SK-N-SH treated with all-trans-retinoic acid at 6 μM for 48 hours (cell line): ENCODE results near the gene G0S2.

Source experiments
- ARNTL ChIP-seq: fragments of 450-650 bp; formaldehyde crosslinking; IDR thresholded peaks from 2 replicates; pipeline ENCODE4 v1.5.0; 2020; ENCODE audit warnings: low read depth, mild to moderate bottlenecking, moderate library complexity, borderline replicate concordance
- BACH2 ChIP-seq: fragments of 250-450 bp; sonication (Bioruptor Pico); IDR thresholded peaks from 2 replicates; pipeline ENCODE4 v1.9.0; 2021; ENCODE audit warnings: mild to moderate bottlenecking, borderline replicate concordance
- CSDC2 ChIP-seq: fragments of 250-450 bp; sonication (Bioruptor Pico); IDR thresholded peaks from 2 replicates; pipeline ENCODE4 v1.5.0; 2020; ENCODE audit warnings: mild to moderate bottlenecking, moderate library complexity
- ISL1 ChIP-seq: fragments of 250-450 bp; sonication (Bioruptor Pico); IDR thresholded peaks from 2 replicates; pipeline ENCODE4 v2.1.2; 2022; ENCODE audit warnings: mild to moderate bottlenecking, moderate library complexity
- OSR1 ChIP-seq: fragments of 250-450 bp; sonication (Bioruptor Pico); IDR thresholded peaks from 2 replicates; pipeline ENCODE4 v1.8.0; 2022; ENCODE audit warnings: moderate library complexity, mild to moderate bottlenecking, inconsistent platforms
- PATZ1 ChIP-seq: fragments of 250-450 bp; sonication (Bioruptor Pico); IDR thresholded peaks from 2 replicates; pipeline ENCODE4 v1.8.0; 2020; ENCODE audit warnings: mild to moderate bottlenecking, moderate library complexity, borderline replicate concordance
- TCF4 ChIP-seq: fragments of 250-450 bp; sonication (Bioruptor Pico); IDR thresholded peaks from 2 replicates; pipeline ENCODE4 v1.8.0; 2021; ENCODE audit warnings: mild to moderate bottlenecking, moderate library complexity, borderline replicate concordance
- TOX ChIP-seq: fragments of 250-450 bp; sonication (Bioruptor Pico); IDR thresholded peaks from 2 replicates; pipeline ENCODE4 v1.8.0; 2021; ENCODE audit warnings: mild to moderate bottlenecking, moderate library complexity, borderline replicate concordance
- ZFP3 ChIP-seq: fragments of 250-450 bp; sonication (Bioruptor Pico); IDR thresholded peaks from 2 replicates; pipeline ENCODE4 v1.5.0; 2020; ENCODE audit warnings: mild to moderate bottlenecking, moderate library complexity
- ZFP30 ChIP-seq: fragments of 450-650 bp; formaldehyde crosslinking; IDR thresholded peaks from 2 replicates; pipeline ENCODE4 v1.5.0; 2022; ENCODE audit warnings: mild to moderate bottlenecking, moderate library complexity
- ZNF70 ChIP-seq: fragments of 450-650 bp; formaldehyde crosslinking; IDR thresholded peaks from 2 replicates; pipeline ENCODE4 v1.5.0; 2020; ENCODE audit warnings: mild to moderate bottlenecking, moderate library complexity
- TF ChIP-seq, protein P1 (sequence below): fragments of 250-450 bp; sonication (Bioruptor Pico); IDR thresholded peaks from 2 replicates; pipeline ENCODE4 v1.5.0; 2020; ENCODE audit warnings: mild to moderate bottlenecking, moderate library complexity

DNA sequence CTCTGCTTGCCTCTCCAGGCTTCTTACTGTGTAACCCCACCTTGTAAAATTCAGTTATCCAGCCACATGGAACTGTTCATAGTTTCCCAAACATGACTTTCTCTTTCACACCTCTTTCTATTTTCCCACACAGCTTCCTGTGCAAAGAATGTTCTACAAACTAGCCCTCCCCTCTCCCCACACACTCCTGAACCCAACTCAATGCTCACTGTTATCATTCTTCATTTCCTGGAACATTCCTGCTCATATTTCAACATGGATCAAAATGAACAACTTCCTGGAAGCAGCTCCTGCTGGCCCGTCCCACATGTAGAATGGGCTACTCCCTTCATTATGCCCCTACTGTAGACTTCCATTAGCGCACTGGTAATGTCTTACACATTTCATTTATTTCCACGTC, 21.9 kb downstream of the G0S2 start:
- TF ChIP-seq PATZ1 (CRISPR knock-in tag): no peak
- TF ChIP-seq, protein P1, sequence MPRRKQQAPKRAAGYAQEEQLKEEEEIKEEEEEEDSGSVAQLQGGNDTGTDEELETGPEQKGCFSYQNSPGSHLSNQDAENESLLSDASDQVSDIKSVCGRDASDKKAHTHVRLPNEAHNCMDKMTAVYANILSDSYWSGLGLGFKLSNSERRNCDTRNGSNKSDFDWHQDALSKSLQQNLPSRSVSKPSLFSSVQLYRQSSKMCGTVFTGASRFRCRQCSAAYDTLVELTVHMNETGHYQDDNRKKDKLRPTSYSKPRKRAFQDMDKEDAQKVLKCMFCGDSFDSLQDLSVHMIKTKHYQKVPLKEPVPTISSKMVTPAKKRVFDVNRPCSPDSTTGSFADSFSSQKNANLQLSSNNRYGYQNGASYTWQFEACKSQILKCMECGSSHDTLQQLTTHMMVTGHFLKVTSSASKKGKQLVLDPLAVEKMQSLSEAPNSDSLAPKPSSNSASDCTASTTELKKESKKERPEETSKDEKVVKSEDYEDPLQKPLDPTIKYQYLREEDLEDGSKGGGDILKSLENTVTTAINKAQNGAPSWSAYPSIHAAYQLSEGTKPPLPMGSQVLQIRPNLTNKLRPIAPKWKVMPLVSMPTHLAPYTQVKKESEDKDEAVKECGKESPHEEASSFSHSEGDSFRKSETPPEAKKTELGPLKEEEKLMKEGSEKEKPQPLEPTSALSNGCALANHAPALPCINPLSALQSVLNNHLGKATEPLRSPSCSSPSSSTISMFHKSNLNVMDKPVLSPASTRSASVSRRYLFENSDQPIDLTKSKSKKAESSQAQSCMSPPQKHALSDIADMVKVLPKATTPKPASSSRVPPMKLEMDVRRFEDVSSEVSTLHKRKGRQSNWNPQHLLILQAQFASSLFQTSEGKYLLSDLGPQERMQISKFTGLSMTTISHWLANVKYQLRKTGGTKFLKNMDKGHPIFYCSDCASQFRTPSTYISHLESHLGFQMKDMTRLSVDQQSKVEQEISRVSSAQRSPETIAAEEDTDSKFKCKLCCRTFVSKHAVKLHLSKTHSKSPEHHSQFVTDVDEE (CRISPR knock-in tag): no peak
- TF ChIP-seq ZFP3 (CRISPR knock-in tag): no peak
- TF ChIP-seq ZNF70 (CRISPR knock-in tag): no peak
- TF ChIP-seq ZFP30 (CRISPR knock-in tag): no peak
- no peak for TF ChIP-seq ARNTL
- no peak for TF ChIP-seq ISL1
- TF ChIP-seq BACH2 (CRISPR knock-in tag): no peak
- TF ChIP-seq TOX: no peak
- no peak for TF ChIP-seq CSDC2 (CRISPR knock-in tag)
- TF ChIP-seq OSR1 (CRISPR knock-in tag): no peak
- no peak for TF ChIP-seq TCF4 (CRISPR knock-in tag)
